ENCODE measurements around the gene STX1B. TPM values are rescaled to one million over a fixed set of nuclear protein-coding genes. Genes with fewer than 3 reads are reported as not detected.
A peak's percentile ranks its signal among the peaks of the same experiment; 100 is the strongest.

The STX1B gene
- total RNA-seq, 2 experiments from 2014 or later = 3.1 to 3.5 TPM

DNA sequence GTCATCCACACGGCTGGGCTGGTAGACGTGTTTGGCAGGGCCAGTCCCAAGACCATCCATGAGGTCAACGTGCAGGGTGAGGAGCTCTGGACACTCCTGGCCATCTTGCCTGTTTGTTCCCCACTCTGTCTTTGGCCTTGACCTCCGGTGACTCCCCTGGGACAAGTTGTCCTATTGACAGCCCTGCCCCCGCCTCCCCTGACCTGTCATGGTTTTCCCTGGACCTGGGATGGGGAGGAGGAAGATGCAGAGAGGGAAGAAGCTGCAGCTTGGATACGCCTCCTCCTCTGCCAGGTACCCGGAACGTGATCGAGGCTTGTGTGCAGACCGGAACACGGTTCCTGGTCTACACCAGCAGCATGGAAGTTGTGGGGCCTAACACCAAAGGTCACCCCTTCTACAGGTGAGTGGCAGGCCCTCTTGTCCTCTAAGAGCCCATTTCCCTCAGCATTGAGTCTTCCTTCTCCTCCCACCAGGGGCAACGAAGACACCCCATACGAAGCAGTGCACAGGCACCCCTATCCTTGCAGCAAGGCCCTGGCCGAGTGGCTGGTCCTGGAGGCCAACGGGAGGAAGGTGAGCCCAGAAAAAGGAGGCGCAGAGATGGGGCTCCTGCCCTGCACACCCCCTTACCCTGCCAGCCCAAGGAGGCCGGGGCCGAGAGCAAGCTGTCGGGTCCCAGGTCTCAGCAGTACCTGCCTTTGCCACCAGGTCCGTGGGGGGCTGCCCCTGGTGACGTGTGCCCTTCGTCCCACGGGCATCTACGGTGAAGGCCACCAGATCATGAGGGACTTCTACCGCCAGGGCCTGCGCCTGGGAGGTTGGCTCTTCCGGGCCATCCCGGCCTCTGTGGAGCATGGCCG, 24.1 kb downstream of the STX1B start:
- POLR2A ChIA-PET = interaction anchor here (0.7 to 3.3 kb wide), 7 partner anchors 10 to 474 kb away, joined by 3 to 12 read pairs (median 6); partner anchors contain the start of genes ZNF646 and ZNF668
- Mint-ChIP-seq H3K36me3 (no peaks in the 10 kb centered on the region), H3K4me3 (no peak overlapping the region), H3K27me3 (no peaks in the 10 kb centered on the region), H3K4me1 (peaks cover 7% of the 10 kb centered on the region), H3K27ac (no peak overlapping the region), H3K9me3 (no peaks in the 10 kb centered on the region)
- ATAC-seq (ENCODE audit: low read depth) = no peak
- DNase-seq = no peak

DNA sequence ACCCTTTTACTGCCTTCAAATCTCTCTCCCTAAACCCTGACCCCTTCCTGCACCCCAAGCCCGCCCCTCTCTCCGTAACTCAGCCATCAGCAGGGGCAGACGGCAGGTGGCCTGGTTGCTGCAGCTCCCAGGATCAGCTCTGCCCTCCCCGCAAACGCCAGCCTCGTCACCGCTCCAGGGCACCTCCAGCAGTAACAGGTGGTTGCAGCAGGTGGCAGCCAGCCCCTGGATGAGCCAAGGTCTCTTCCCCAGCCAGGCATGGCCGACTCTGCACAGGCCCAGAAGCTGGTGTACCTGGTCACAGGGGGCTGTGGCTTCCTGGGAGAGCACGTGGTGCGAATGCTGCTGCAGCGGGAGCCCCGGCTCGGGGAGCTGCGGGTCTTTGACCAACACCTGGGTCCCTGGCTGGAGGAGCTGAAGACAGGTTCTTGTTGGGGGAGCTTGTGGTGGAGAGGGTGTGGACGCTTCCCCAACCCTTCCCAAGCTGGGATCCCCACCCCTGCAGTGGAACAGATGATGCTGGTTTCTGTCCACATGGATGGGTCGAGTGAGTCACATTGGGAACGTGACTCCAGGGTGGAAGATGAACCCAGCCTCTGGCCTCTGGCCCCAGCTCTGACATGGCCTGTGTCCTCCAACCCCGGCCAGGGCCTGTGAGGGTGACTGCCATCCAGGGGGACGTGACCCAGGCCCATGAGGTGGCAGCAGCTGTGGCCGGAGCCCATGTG, 24.9 kb downstream of the STX1B start:
- POLR2A ChIA-PET = interaction anchor here (0.6 to 3.3 kb wide), 9 partner anchors 11 to 475 kb away, joined by 3 to 12 read pairs (median 5); partner anchors contain the start of genes FUS, ZNF646 and ZNF668
- Mint-ChIP-seq H3K4me3 (peak overlapping the region; percentile 76), H3K4me1 (peaks cover 7% of the 10 kb centered on the region), H3K27me3 (no peaks in the 10 kb centered on the region), H3K9me3 (no peaks in the 10 kb centered on the region), H3K27ac (peak overlapping the region; percentile 63), H3K36me3 (no peaks in the 10 kb centered on the region)
- peak; percentile 47 for DNase-seq
- ATAC-seq (ENCODE audit: low read depth) = peak; percentile 12

DNA sequence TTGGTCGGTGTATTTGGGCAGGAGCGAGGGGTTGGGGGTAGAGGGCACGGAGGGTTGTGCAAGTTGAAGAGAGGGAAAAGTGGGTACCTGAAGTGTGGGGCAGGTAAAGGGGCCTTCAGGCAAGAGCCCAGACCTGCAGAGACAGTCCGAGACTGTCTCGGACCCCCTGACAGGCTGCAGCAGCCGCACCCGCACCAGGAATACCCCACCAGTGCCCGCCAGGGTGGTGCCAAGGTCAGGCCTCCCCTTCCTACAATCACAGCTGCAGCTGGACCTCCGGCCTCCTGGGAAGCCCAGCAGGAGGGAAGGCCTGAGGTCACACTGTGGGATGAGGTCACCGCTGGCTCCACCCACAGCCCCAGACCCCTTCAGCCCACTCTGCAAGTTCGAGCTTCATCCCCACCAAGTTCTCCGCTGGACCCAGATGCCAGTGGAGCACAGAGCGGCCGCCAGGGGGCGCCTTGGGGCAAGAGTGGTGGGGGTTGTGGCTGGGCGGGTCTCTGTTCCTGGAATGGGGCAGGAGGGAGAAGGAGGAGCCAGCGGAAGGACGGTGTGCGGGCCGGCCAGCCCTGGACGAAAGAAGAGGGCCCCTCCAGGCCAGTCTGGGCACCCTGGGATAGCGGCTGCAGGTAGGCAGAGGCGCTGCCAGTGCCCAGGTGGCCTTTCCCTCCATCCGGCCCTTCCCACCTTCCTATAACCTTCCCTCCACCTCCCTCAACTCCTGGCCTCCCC, 25.6 kb downstream of the STX1B start, which contains the start of gene HSD3B7:
TSS of gene HSD3B7 (plus strand) at position 539 of the 732 bp plus-strand sequence. CDS start 452 bp downstream, outside the sequence.
- peak; percentile 75 for ATAC-seq (ENCODE audit: low read depth)
- H3K4me3 Mint-ChIP-seq = peak within 1 kb of the TSS; percentile 76

DNA sequence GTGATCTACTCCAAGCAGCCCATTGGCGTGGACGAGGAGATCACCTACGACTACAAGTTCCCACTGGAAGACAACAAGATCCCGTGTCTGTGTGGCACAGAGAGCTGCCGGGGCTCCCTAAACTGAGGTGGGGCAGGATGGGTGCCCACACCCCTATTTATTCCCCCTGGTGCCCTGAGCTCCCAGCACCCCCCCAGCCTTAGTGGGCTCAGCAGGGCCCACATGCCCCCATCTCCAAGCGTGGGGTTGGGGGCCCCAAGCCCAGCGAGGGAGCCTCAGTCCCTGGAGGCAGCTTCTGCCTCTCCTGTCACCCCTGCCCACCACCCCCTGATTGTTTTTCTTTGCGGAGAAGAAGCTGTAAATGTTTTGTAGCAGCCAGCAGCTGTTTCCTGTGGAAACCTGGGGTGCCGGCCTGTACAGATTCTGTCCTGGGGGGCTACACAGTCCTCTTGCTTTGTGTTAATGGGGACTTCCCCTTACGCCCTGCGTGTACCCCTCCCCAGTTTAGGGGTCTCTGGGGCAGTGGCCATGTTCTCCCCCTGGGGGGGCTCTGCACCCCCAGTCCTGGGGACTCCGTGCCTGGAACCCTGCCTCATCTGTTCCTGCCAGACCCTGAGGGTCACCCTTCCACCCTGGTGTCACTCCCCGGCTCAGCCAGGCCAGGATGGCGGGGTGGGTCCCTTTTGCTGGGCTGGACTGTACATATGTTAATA, 26.4 kb downstream of the STX1B start:
- ATAC-seq (ENCODE audit: low read depth) (no peak), DNase-seq (no peak)
- no peaks in the 10 kb centered on the region for H3K27me3 Mint-ChIP-seq
- no peaks in the 10 kb centered on the region for H3K9me3 Mint-ChIP-seq
- H3K27ac Mint-ChIP-seq = no peak overlapping the region
- no peaks in the 10 kb centered on the region for H3K36me3 Mint-ChIP-seq
- peaks cover 7% of the 10 kb centered on the region for H3K4me1 Mint-ChIP-seq
- no peak overlapping the region for H3K4me3 Mint-ChIP-seq
- POLR2A ChIA-PET = interaction anchor here (0.7 to 3.3 kb wide), 2 partner anchors 13 to 370 kb away, joined by 3 to 12 read pairs; no protein-coding TSS in a partner anchor

More for the DNA sequence above, 25.6 kb downstream of the STX1B start, which contains the start of gene HSD3B7:
- Mint-ChIP-seq H3K36me3 (no peaks in the 10 kb centered on the region), H3K4me1 (peaks cover 7% of the 10 kb centered on the region), H3K27me3 (no peaks in the 10 kb centered on the region), H3K9me3 (no peaks in the 10 kb centered on the region), H3K27ac (peak within 1 kb of the TSS; percentile 63)
- POLR2A ChIA-PET = interaction anchor here (0.6 to 3.3 kb wide), 8 partner anchors 12 to 370 kb away, joined by 3 to 12 read pairs (median 6); partner anchors contain the start of genes FUS, ZNF646 and ZNF668
- peak; percentile 92 for DNase-seq

DNA sequence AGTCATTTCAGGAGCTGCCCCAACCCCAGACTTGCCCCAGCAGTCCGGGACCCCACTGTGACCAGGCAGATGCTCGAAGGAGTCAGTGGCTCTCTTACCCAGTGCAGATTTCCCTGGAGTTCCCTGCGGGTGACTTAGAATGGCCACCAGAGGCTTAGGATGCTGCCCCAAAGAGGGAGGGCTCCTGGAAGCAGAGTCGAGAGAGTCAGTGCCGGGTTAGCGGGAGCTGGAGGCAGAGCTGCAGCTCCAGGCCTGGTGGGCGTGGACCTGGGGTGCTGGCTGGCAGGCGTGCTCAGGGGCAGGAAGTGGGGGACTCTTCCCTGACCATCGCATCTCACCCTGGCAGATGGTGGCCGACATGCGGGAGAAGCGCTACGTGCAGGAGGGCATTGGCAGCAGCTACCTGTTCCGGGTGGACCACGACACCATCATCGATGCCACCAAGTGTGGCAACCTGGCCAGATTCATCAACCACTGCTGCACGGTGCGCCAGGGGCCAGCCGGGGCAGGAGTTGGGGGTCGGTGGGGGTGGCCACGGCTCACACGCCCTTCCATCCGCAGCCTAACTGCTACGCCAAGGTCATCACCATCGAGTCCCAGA, 27.0 kb downstream of the STX1B start:
- H3K9me3 Mint-ChIP-seq = no peaks in the 10 kb centered on the region
- POLR2A ChIA-PET = interaction anchor here (3.3 kb wide), 1 partner anchor 13 kb away, joined by 12 read pairs; no protein-coding TSS in a partner anchor
- no peak overlapping the region for H3K27ac Mint-ChIP-seq
- DNase-seq (no peak), ATAC-seq (ENCODE audit: low read depth) (no peak)
- H3K36me3 Mint-ChIP-seq = peaks cover 2% of the 10 kb centered on the region
- no peak overlapping the region for H3K4me3 Mint-ChIP-seq
- no peaks in the 10 kb centered on the region for H3K27me3 Mint-ChIP-seq
- peaks cover 7% of the 10 kb centered on the region for H3K4me1 Mint-ChIP-seq

DNA sequence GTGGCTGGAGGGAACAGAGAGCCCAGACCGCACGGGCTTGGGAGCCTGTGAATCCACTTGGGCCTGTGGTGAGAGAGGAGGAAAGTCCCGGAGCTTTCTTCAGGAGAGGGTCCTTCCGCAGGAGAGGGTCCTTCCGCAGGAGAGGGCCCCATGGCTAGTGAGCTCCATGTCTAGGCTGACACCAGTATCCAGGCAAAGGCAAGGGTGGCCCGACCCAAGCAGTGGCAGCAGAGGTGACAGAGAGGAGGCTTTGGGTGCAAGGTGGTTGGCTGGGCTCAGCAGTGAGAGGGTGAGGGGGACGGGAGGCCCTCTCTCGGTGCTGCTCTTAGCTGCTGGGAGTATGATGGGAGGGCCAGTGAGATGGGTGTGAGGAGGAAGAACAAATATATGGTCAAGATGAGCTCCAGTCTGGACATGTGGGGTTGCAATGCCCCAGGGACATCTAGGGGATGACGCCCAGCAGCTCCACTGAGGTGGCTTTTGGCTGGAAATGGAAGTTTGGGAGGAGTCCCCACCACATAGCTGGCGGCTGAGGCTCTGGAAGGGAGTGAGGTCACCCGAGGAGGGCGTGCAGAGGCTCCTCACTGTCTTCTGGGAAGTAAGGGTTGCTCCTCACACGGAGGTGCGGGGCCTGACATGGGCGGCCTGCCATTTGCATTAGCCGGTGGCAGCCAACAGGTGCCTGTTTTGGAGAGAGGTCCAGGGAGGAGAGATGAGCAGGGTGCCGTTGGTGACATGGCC, 27.7 kb downstream of the STX1B start:
- peaks cover 2% of the 10 kb centered on the region for H3K36me3 Mint-ChIP-seq
- peak overlapping the region; percentile 40 for H3K27ac Mint-ChIP-seq
- POLR2A ChIA-PET = no interaction called here
- no peaks in the 10 kb centered on the region for H3K9me3 Mint-ChIP-seq
- H3K4me1 Mint-ChIP-seq = peaks cover 7% of the 10 kb centered on the region
- H3K27me3 Mint-ChIP-seq = no peaks in the 10 kb centered on the region
- DNase-seq = no peak
- ATAC-seq (ENCODE audit: low read depth) = no peak
- H3K4me3 Mint-ChIP-seq = no peak overlapping the region

DNA sequence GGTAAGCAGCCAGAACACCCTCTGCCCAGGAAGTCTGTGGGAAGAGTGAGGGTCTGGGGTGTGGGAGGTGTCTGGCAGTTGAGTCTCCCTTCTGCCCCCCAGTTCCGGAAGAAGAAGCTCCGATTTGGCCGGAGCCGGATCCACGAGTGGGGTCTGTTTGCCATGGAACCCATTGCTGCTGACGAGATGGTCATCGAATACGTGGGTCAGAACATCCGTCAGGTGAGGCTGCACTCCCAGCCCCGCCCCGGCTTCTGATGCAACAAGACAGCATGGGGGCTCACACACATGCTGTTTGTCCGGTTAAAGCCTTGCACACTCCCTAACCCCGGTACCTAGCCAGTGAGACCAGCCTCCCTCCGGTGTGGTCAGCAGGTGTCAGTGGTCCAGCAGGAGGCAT, 29.5 kb downstream of the STX1B start:
- no peak for DNase-seq
- no peak overlapping the region for H3K4me3 Mint-ChIP-seq
- no peak for ATAC-seq (ENCODE audit: low read depth)
- no peaks in the 10 kb centered on the region for H3K9me3 Mint-ChIP-seq
- no peak overlapping the region for H3K27ac Mint-ChIP-seq
- POLR2A ChIA-PET = no interaction called here
- H3K4me1 Mint-ChIP-seq = peaks cover 7% of the 10 kb centered on the region
- H3K27me3 Mint-ChIP-seq = no peaks in the 10 kb centered on the region
- H3K36me3 Mint-ChIP-seq = peaks cover 11% of the 10 kb centered on the region

DNA sequence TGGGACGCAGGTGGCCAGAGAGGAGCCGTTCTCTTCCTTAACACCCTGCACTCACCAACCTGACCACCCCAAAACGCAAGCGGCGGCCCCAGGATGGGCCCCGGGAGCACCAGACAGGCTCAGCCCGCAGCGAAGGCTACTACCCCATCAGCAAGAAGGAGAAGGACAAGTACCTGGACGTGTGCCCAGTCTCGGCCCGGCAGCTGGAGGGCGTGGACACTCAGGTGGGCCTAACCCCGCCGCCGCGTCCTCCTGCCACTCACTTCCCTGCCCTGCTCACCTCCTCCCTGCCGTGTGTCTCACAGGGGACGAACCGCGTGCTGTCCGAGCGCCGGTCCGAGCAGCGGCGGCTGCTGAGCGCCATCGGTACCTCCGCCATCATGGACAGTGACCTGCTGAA, 30.0 kb downstream of the STX1B start:
- POLR2A ChIA-PET = no interaction called here
- no peak for ATAC-seq (ENCODE audit: low read depth)
- no peak overlapping the region for H3K4me3 Mint-ChIP-seq
- H3K27me3 Mint-ChIP-seq = no peaks in the 10 kb centered on the region
- peaks cover 15% of the 10 kb centered on the region for H3K36me3 Mint-ChIP-seq
- peaks cover 6% of the 10 kb centered on the region for H3K4me1 Mint-ChIP-seq
- no peak for DNase-seq
- no peaks in the 10 kb centered on the region for H3K9me3 Mint-ChIP-seq
- H3K27ac Mint-ChIP-seq = no peak overlapping the region

DNA sequence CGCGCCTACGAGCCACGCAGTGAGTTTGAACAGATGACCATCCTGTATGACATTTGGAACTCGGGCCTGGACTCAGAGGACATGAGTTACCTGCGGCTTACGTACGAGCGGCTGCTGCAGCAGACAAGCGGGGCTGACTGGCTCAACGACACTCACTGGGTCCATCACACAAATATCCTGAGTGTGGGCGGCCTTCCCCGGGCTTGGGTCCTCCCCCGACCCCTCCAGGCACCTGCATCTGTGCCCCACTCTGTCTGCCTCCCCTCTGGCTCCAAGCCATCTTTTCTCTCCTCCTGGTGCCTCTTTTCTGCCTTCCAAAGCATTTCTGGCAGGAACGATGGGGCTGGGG, 30.4 kb downstream of the STX1B start:
- POLR2A ChIA-PET = no interaction called here
- no peaks in the 10 kb centered on the region for H3K9me3 Mint-ChIP-seq

DNA sequence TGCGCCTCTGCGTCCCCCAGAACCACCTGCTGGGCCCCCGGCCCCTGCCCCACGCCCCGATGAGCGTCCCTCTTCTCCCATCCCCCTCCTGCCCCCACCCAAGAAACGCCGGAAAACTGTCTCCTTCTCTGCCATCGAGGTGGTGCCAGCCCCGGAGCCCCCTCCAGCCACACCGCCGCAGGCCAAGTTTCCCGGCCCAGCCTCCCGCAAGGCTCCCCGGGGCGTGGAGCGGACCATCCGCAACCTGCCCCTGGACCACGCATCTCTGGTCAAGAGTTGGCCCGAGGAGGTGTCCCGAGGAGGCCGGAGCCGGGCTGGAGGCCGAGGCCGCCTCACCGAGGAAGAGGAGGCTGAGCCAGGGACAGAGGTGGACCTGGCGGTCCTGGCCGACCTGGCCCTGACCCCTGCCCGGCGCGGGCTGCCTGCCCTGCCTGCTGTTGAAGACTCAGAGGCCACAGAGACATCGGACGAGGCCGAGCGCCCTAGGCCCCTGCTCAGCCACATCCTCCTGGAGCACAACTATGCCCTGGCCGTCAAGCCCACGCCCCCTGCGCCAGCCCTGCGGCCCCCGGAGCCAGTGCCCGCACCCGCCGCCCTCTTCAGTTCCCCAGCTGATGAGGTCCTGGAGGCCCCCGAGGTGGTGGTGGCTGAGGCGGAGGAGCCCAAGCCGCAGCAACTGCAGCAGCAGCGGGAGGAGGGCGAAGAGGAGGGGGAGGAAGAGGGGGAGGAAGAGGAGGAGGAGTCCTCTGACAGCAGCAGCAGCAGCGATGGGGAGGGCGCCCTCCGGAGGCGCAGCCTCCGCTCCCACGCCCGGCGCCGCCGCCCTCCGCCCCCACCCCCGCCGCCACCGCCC, 31.0 kb downstream of the STX1B start:
- no peaks in the 10 kb centered on the region for H3K9me3 Mint-ChIP-seq
- DNase-seq (no peak), ATAC-seq (ENCODE audit: low read depth) (no peak)
- no peak overlapping the region for H3K4me3 Mint-ChIP-seq
- no peak overlapping the region for H3K27ac Mint-ChIP-seq
- peaks cover 3% of the 10 kb centered on the region for H3K4me1 Mint-ChIP-seq
- peaks cover 16% of the 10 kb centered on the region for H3K36me3 Mint-ChIP-seq
- POLR2A ChIA-PET = no interaction called here
- no peaks in the 10 kb centered on the region for H3K27me3 Mint-ChIP-seq

More for the DNA sequence above, 30.4 kb downstream of the STX1B start:
- Mint-ChIP-seq H3K36me3 (peaks cover 15% of the 10 kb centered on the region), H3K27me3 (no peaks in the 10 kb centered on the region), H3K4me1 (peaks cover 3% of the 10 kb centered on the region), H3K4me3 (no peak overlapping the region), H3K27ac (no peak overlapping the region)
- ATAC-seq (ENCODE audit: low read depth) (no peak), DNase-seq (no peak)

DNA sequence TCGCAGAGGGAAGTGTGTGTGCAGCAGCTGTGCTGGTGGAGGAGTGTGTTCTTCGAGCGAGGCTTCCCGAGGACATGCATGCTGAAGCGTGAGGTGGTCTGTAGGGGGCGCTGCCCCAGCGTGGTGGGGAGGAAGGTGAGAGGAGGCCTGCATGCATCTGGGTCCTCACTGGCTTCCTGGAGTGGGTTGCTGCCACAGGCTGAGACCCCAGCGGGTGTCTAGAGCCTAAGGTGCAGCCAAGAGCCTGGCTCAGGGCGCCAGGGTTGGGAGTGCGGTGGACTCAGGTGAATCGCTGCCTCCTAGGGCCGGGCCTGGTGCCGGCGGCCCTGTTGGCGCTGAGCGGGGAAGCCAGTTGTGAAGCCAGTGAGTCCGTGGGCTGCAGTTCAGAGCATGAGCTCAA, 32.9 kb downstream of the STX1B start:
- peaks cover 3% of the 10 kb centered on the region for H3K4me1 Mint-ChIP-seq

More for the DNA sequence above, 32.9 kb downstream of the STX1B start:
- ATAC-seq (ENCODE audit: low read depth) (no peak), DNase-seq (peak; percentile 48)
- POLR2A ChIA-PET = no interaction called here
- no peak overlapping the region for H3K4me3 Mint-ChIP-seq
- H3K36me3 Mint-ChIP-seq = peaks cover 30% of the 10 kb centered on the region
- no peaks in the 10 kb centered on the region for H3K27me3 Mint-ChIP-seq
- no peak overlapping the region for H3K27ac Mint-ChIP-seq
- no peaks in the 10 kb centered on the region for H3K9me3 Mint-ChIP-seq

All from activated naive CD8-positive, alpha-beta T cell treated with anti-CD3 and anti-CD28 coated beads, Interleukin-2, amount 10 ng/mL, durations not matched to agents 7 days and 5 days (primary cell).